ENCODE data around the gene SLC24A3.

SLC24A3 gene

GRCh38 chr20:19757487-19758132 lies 545.2 kb downstream of the SLC24A3 start:
- no peak overlapping the region for H3K4me3 ChIP-seq (ENCODE audit: low read length, poor library complexity, severe bottlenecking)
- no peaks in the 10 kb centered on the region for H3K9me2 ChIP-seq (replicated peaks; ENCODE audit: low read depth, low read length)
- no peaks in the 10 kb centered on the region for H3K36me3 ChIP-seq (ENCODE audit: insufficient read depth, low read length)
- H3F3A ChIP-seq (ENCODE audit: low read depth): no peaks in the 10 kb centered on the region
- H2AFZ ChIP-seq (ENCODE audit: low read length): no peak overlapping the region
- no peaks in the 10 kb centered on the region for H3K4me1 ChIP-seq (ENCODE audit: insufficient read depth, low read length, poor library complexity, severe bottlenecking)
- H3K79me2 ChIP-seq (ENCODE audit: insufficient read depth, low read length): no peaks in the 10 kb centered on the region
- H3K4me2 ChIP-seq (ENCODE audit: low read depth, low read length, poor library complexity, severe bottlenecking): no peak overlapping the region
- TF ChIP-seq EZH2phosphoT487 (IDR thresholded peaks at IDR 0.05; ENCODE audit: borderline replicate concordance) (no peak), CTCF (conservative IDR thresholded peaks at IDR 0.05; ENCODE audit: low read length) (no peak)
- H3K9ac ChIP-seq (ENCODE audit: low read depth, low read length, poor library complexity, severe bottlenecking): no peak overlapping the region
- no peaks in the 10 kb centered on the region for H3K9me3 ChIP-seq (ENCODE audit: insufficient read depth, low read depth, low read length)
- no peaks in the 10 kb centered on the region for H3K27me3 ChIP-seq (ENCODE audit: insufficient read depth, low read length, poor library complexity, severe bottlenecking)
- H4K20me1 ChIP-seq (ENCODE audit: insufficient read depth, low read length, poor library complexity, severe bottlenecking): no peaks in the 10 kb centered on the region

GRCh38 chr20:19758133-19758500 lies 545.7 kb downstream of the SLC24A3 start, which contains the start of gene RIN2:
RIN2 (plus strand) TSS chr20:19758258; CDS start chr20:19889602, 131,344 bp downstream.
- Histone ChIP-seq H4K20me1 (ENCODE audit: insufficient read depth, low read length, poor library complexity, severe bottlenecking) (no peaks in the 10 kb centered on the region), H3K27me3 (ENCODE audit: insufficient read depth, low read length, poor library complexity, severe bottlenecking) (no peaks in the 10 kb centered on the region), H3K79me2 (ENCODE audit: insufficient read depth, low read length) (no peaks in the 10 kb centered on the region), H2AFZ (ENCODE audit: low read length) (no peak within 1 kb of the TSS), H3K4me2 (ENCODE audit: low read depth, low read length, poor library complexity, severe bottlenecking) (no peak within 1 kb of the TSS), H3K4me3 (ENCODE audit: low read length, poor library complexity, severe bottlenecking) (no peak within 1 kb of the TSS), H3K9me2 (replicated peaks; ENCODE audit: low read depth, low read length) (no peaks in the 10 kb centered on the region), H3F3A (ENCODE audit: low read depth) (no peaks in the 10 kb centered on the region), H3K36me3 (ENCODE audit: insufficient read depth, low read length) (no peaks in the 10 kb centered on the region), H3K9ac (ENCODE audit: low read depth, low read length, poor library complexity, severe bottlenecking) (no peak within 1 kb of the TSS), H3K9me3 (ENCODE audit: insufficient read depth, low read depth, low read length) (no peaks in the 10 kb centered on the region), H3K4me1 (ENCODE audit: insufficient read depth, low read length, poor library complexity, severe bottlenecking) (no peaks in the 10 kb centered on the region)
- TF ChIP-seq CTCF (conservative IDR thresholded peaks at IDR 0.05; ENCODE audit: low read length) (no peak), EZH2phosphoT487 (IDR thresholded peaks at IDR 0.05; ENCODE audit: borderline replicate concordance) (no peak)

- Histone ChIP-seq H3K9ac (ENCODE audit: low read depth, low read length, poor library complexity, severe bottlenecking) (no peak overlapping the region), H3F3A (ENCODE audit: low read depth) (no peaks in the 10 kb centered on the region), H2AFZ (ENCODE audit: low read length) (no peak overlapping the region), H3K9me2 (replicated peaks; ENCODE audit: low read depth, low read length) (no peaks in the 10 kb centered on the region), H4K20me1 (ENCODE audit: insufficient read depth, low read length, poor library complexity, severe bottlenecking) (no peaks in the 10 kb centered on the region), H3K4me1 (ENCODE audit: insufficient read depth, low read length, poor library complexity, severe bottlenecking) (no peaks in the 10 kb centered on the region), H3K36me3 (ENCODE audit: insufficient read depth, low read length) (no peaks in the 10 kb centered on the region), H3K9me3 (ENCODE audit: insufficient read depth, low read depth, low read length) (no peaks in the 10 kb centered on the region), H3K4me2 (ENCODE audit: low read depth, low read length, poor library complexity, severe bottlenecking) (no peak overlapping the region), H3K4me3 (ENCODE audit: low read length, poor library complexity, severe bottlenecking) (no peak overlapping the region), H3K79me2 (ENCODE audit: insufficient read depth, low read length) (no peaks in the 10 kb centered on the region), H3K27me3 (ENCODE audit: insufficient read depth, low read length, poor library complexity, severe bottlenecking) (no peaks in the 10 kb centered on the region)
- no peak for TF ChIP-seq CTCF (conservative IDR thresholded peaks at IDR 0.05; ENCODE audit: low read length)
- TF ChIP-seq EZH2phosphoT487 (IDR thresholded peaks at IDR 0.05; ENCODE audit: borderline replicate concordance): no peak
Observed at GRCh38 chr20:19758501-19759331, 546.3 kb downstream of the SLC24A3 start.
